HG03520 (cell line): ENCODE data around the gene ZNF398.
"Not testable (repeated sequence)": the region's sequence is repeated elsewhere in the genome, so short reads cannot be mapped to it uniquely, and the experiment has no call there.

ENCODE experiments used
- ATAC-seq: cut with Tn5 transposase; IDR thresholded peaks from one replicate; pipeline ENCODE4 v1.9.1; 2021; ENCODE audit warnings: mild to moderate bottlenecking, moderate library complexity; ENCODE audit not compliant: unreplicated experiment

Gene ZNF398

DNA sequence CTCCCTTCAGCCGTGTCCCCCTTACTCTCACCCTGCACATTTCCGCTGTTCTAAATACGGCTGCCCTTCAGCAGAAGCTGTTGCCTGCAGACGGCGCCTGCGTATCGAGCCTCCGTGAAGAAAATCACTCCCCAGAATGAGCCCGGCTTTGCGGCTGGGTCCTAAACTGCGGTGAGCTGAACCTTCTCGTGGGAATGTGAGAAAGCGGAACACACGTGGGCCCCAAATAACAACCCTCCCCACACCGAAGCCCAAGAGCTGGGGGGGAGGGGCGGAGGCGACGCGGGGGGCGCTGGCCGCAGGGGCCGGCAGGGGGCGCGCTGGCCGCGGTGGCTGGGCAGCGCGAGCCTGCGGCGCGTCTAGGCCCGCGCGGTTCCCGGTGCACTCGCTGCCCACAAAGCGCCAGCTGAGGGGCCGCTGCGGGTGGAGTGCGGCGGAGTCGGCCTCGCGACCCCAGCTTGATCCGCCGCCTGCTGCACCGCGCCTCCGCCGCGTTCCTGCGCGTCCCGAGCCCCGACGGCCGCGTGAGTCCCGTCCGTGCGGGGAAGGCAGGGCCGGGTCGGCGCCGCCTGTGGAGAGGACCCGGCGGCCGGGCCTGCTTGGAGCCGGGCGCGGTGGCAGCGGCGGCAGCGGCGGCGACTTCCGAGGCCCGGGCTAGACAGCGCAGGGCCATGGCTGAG is at the start of gene ZNF398:
TSS of gene ZNF398 (plus strand) at position 382 of the 680 bp plus-strand sequence. CDS start at position 672, 290 bp downstream.
- peak; percentile 64 for ATAC-seq

- ATAC-seq = no peak
Measured at GRCh38 chr7:149099058-149099457, 48.2 kb upstream of the ZNF398 start.

DNA sequence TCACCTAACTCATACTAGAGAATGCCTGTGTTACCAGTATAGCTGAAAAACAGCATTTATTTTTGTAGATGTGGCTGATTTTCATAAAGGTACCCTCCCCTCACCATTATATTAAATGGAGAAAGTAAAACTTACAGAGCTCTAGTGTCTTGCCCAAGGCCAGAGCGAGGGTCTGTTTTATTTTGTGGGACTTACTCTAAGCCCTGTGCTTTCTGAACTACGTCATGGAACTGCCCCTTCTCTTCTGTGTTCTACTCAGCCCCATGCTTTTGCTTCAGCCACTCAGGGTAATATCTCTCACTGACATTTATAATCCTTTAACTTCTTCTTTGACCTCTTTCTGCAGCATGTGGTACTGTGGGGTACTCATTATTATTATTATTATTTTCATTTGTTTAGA is 46.4 kb upstream of the ZNF398 start:
- no peak for ATAC-seq

GRCh38 chr7:149102666-149103065 is 44.6 kb upstream of the ZNF398 start:
- no peak for ATAC-seq

DNA sequence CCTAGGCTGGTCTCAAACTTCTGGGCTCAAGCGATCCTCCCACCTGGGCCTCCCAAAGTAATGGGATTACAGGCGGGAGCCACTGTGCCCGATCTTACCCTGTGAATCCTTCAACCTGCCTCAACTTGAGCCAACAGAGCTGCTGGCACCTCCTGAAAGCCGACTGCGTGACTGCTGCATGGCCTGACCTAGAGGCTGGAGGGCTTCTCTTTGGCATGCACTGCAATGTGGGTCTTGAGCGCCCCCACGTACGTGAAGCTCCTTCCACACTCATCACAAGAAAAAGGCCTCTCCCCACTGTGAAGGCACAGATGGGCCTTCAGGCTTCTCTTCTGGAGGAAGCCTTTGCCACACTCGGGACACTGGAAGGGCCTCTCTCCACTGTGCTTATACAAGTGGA is 43.8 kb upstream of the ZNF398 start:
- ATAC-seq = no peak

GRCh38 chr7:149104214-149104613 is 43.0 kb upstream of the ZNF398 start:
- ATAC-seq = no peak

DNA sequence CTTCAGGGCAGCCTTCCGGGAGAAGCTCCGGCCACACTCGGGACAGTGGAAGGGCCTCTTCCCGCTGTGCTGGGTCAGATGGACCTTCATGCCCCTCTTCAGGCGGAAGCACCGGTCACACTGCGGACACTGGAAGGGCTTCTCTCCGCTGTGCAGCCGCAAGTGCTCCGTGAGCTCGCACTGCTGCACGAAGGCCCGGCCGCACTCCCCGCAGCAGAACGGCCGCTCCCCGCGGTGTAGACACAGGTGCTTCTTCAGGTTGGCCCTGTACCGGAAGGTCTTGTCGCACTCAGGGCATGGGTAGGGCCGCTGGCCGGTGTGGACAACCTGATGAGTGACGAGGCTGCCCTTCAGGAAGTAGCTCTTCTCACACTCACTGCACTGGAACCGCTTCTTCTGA is 42.5 kb upstream of the ZNF398 start:
- no peak for ATAC-seq

DNA sequence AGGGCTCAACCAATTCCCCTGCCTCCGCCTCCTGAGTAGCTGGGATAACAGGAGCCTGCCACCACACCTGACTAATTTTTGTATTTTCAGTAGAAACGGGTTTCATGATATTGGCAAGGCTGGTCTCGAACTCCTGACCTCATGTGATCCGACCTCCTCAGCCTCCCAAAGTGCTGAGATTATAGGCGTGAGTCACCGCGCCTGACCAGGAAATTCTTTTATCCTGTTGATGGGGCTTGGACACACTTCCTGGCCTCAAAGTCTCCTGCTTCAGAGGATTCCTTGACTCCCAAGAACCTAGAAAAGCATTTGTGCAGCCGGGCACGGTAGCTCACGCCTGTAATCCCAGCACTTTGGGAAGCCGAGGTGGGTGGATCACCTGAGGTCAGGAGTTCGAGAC is 37.3 kb upstream of the ZNF398 start:
- ATAC-seq = no peak

- no peak for ATAC-seq
Measured at GRCh38 chr7:149125189-149125862, 21.9 kb upstream of the ZNF398 start.

DNA sequence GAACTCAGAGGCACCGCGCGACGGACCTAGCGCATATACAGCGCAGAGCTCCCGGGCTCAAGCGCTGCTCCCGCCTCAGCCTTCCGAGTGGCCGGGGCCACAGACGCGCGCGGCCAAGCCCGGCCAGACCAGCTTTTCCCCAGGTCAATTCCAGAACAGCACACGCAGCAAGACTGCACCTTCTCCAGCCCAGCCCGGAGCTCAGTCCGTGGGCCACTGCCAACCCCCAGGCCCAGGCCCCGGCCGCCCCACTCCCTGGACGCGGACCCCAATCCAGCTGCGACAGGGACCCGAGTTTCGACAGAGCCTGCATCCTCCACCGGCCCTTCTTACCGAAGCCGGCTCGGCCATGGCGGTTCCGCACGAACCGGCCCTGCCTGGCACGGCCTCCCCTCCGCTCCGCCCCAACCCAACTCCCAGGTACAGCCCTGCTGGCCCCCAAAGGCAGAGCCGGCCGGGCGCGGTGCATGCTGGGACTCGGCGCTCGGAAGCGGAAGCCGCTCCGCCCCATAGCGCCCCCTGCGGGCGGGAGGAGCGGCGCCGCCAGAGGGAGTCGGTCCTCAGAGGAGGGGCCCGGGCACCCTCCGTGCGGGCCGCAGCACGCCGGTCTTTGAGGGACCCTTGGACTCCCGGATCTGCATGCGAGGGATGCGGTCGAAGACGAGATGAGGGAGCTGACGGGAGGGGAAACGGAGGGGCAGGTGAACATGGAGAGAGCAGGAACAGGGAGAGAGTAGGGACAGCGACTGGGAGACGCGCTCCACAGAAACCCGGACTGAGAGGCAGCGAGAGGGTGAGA is 21.2 kb upstream of the ZNF398 start, which contains the start of gene ZNF425:
TSS of gene ZNF425 (minus strand) at position 462 of the 799 bp plus-strand sequence. CDS start at position 351, 111 bp downstream.
- ATAC-seq = peak; percentile 81

GRCh38 chr7:149126662-149127266 is 20.5 kb upstream of the ZNF398 start:
- peak; percentile 31 for ATAC-seq

DNA sequence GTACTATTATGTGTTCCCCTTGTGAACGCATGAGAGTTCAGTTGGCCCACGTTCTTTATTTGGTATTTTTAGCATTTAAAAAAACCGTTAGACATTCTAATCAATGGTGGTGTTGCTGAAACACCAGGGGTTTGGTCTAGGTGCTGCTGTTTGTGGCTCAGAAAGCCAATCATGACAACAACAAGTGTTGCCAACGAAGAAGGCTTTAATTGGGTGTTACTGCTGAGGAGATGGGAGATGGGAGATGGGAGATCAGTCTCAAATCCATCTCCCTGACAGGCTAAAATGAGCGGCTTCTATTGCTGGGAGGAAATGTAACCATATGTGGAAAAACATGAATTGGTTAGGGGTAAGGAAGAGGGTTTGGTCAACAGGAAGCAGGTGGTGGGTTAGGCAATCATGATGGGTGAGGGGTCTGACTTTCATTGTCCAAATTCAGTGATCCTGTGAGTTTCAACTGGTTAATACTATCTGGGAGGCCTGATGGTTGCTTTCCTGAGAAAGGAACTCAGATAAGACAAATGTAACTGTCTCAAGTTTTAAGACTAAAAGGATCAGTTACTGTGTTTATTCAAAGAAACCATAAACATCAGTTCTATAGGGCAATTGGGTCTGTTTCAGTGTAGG is 16.6 kb upstream of the ZNF398 start:
- ATAC-seq = no peak

GRCh38 chr7:149133028-149133710 is 14.1 kb upstream of the ZNF398 start:
- no peak for ATAC-seq

DNA sequence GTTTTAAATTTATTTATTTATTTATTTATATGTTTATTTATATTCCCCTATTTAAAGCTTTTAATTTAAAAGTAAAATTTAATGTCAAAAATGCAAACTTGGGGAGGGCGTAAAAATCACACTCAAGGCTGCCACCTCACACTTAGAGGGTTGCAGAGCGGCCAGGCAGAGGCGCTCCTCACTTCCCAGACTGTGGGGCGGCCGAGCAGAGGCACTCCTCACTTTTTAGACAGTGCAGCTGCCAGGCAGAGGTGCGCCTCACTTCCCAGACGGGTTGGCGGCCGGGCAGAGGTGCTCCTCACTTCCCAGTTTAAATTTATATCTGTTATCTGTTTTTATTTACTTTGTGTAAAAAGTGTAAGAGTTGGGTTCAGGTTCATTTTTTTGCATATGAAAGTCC is 11.1 kb upstream of the ZNF398 start:
- no peak for ATAC-seq

- no peak for ATAC-seq
Measured at GRCh38 chr7:149140831-149141230, 6.4 kb upstream of the ZNF398 start.

- no peak for ATAC-seq
Measured at GRCh38 chr7:149141893-149142292, 5.4 kb upstream of the ZNF398 start.

DNA sequence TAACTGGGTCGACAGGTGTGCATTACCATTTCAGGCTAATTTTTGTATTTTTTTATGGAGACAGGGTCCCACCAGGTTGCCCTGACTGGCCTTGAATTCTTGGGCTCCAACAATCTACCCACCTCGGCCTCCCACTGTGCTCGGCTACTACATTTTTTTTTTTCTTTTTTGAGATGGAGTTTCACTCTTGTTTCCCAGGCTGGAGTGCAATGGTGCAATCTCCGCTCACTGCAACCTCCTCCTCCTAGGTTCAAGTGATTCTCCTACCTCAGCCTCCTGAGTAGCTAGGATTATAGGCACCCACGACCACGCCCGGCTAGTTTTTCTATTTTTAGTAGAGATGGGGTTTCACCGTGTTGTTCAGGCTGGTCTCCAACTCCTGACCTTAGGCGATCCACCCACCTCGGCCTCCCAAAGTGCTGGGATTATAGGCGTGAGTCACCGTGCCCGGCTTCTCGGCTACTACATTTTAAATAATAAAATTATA is 2.8 kb upstream of the ZNF398 start:
- ATAC-seq = not testable (repeated sequence)

GRCh38 chr7:149145031-149145845 is 2.0 kb upstream of the ZNF398 start:
- no peak for ATAC-seq
